NT2/D1 (cell line): ENCODE results near the gene PRAMEF7.
"Not testable (repeated sequence)": the region's sequence is repeated elsewhere in the genome, so short reads cannot be mapped to it uniquely, and the experiment has no call there.

Experiments used
- DNase-seq: peaks from one replicate; pipeline ENCODE4 v3.0.0-alpha.2; 2011; ENCODE audit warnings: low read depth, low spot score
- H3K27me3 ChIP-seq: 2 replicates; pipeline ENCODE4 v1.6.0; 2011; ENCODE audit warnings: mild to moderate bottlenecking; ENCODE audit not compliant: insufficient read length, insufficient read depth
- H3K36me3 ChIP-seq: 2 replicates; pipeline ENCODE4 v1.6.1; 2011; ENCODE audit warnings: mild to moderate bottlenecking, low read length, mixed read lengths; ENCODE audit not compliant: insufficient read depth, insufficient read length
- H3K4me1 ChIP-seq: 2 replicates; pipeline ENCODE4 v1.5.1; 2011; ENCODE audit not compliant: insufficient read depth, insufficient read length
- H3K4me3 ChIP-seq: 2 replicates; pipeline ENCODE4 v1.5.1; 2011; ENCODE audit warnings: low read depth; ENCODE audit not compliant: insufficient read length
- H3K9ac ChIP-seq: 2 replicates; pipeline ENCODE4 v1.6.0; 2011; ENCODE audit warnings: low read depth; ENCODE audit not compliant: insufficient read length
- H3K9me3 ChIP-seq: 2 replicates; pipeline ENCODE4 v1.5.1; 2011; ENCODE audit warnings: mild to moderate bottlenecking, low read length; ENCODE audit not compliant: insufficient read depth

The PRAMEF7 gene

DNA sequence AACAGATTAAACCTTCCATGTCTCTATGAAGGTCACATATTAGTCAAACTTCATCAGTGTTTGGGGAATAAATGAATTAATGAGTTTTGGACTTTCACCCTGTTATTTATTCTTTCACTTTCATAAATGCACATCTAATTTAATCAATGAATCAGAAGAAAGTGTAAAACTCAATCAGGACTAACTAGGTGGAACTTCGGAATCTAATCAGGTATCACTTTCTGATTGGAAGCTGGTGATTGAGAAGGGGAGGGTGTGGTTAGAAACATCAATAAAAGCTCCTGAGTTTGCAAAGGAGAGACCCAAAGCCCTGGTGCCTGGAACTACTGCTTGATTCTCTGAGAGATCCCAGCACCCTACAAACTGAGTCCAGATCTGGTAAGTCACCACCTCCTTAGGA lies at the start of gene PRAMEF7:
TSS of gene PRAMEF7 (plus strand) at position 301 of the 400 bp plus-strand sequence. CDS start 1,083 bp downstream, outside the sequence.
- not testable (repeated sequence) for H3K4me1 ChIP-seq, H3K36me3 ChIP-seq, H3K9ac ChIP-seq, H3K9me3 ChIP-seq, H3K27me3 ChIP-seq, DNase-seq, H3K4me3 ChIP-seq

DNA sequence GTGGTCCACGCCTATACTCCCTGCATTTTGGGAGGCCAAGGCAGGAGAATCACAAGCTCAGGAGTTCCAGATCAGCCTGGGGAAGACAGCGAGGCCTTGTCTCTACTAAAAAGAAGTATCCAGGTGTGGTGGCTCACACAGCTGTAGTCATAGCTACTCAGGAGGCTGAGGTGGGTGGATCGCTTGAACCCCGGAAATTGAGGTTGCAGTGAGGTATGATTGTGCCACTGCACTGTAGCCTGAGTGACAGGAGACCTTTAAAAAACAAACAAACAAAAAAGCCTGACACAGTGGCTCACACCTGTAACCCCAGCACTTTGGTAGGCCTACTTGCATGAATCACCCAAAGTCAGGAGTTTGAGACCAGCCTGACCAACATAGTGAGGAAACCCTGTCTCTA lies 38.0 kb upstream of the PRAMEF7 start:
- H3K4me1 ChIP-seq, DNase-seq, H3K36me3 ChIP-seq, H3K9ac ChIP-seq, H3K9me3 ChIP-seq, H3K4me3 ChIP-seq, H3K27me3 ChIP-seq: not testable (repeated sequence)

DNA sequence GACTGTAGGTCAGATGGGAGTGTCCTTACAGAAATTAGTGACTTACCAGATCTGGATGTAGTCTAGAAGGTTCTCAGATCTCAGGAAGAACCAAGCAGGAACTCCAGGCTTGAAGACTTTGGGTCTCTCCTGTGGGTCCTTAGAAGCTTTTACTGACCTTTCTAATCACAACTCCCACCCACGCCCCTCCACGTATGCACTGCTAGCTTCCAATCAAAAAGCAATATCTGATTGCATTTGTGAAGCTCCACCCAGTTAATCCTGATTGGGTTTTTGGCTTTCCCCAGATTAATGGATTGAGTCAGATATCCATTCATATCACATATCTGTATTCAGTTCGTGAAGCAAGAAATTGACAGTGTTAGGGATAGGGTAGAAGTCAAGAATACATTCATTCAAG lies 30.3 kb upstream of the PRAMEF7 start, which contains the start of gene PRAMEF4:
TSS of gene PRAMEF4 (minus strand) at position 101 of the 400 bp plus-strand sequence. CDS start 2,807 bp downstream, outside the sequence.
- H3K9ac ChIP-seq, H3K9me3 ChIP-seq: not testable (repeated sequence)

DNA sequence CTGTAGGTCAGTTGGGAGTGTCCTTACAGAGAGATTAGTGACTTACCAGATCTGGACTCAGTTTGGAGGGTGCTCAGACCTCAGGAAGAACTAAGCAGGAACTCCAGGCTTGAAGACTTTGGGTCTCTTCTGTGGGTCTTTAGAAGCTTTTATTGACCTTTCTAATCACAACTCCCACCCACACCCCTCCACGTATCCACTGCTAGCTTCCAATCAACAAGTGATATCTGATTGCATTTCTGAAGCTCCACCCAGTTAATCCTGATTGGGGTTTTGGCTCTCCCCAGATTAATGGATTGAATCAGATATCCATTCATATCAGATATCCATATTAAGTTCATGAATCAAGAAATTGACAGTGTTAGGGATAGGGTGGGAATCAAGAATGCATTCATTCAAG lies 18.2 kb upstream of the PRAMEF7 start, which contains the start of gene PRAMEF10:
TSS of gene PRAMEF10 (minus strand) at position 101 of the 400 bp plus-strand sequence. CDS start 2,423 bp downstream, outside the sequence.
- not testable (repeated sequence) for H3K27me3 ChIP-seq, H3K36me3 ChIP-seq, H3K4me1 ChIP-seq, DNase-seq, H3K9me3 ChIP-seq, H3K9ac ChIP-seq, H3K4me3 ChIP-seq

More for the DNA sequence above, 30.3 kb upstream of the PRAMEF7 start, which contains the start of gene PRAMEF4:
- H3K36me3 ChIP-seq, H3K4me1 ChIP-seq, H3K4me3 ChIP-seq, H3K27me3 ChIP-seq, DNase-seq: not testable (repeated sequence)

DNA sequence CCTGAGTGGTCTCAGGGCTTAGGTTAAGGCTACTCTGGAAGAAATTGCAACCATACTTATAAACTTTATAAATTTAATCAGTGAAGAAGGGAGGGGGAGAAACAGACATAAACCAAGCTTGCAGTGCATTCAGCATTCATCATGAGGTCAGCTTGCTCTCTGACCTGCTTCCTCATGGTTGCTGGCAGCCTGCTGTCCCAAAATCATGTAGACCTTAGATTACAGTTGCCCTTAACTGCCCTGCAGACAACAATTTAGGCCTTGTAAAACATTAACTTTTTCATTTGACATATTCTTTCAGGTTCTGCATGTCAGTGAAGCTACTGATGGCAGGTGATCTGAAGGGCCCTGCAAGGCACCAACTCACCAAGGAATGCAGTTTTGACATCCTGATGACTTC lies 17.2 kb upstream of the PRAMEF7 start:
- H3K9me3 ChIP-seq, H3K4me3 ChIP-seq, H3K9ac ChIP-seq, H3K27me3 ChIP-seq, DNase-seq, H3K4me1 ChIP-seq, H3K36me3 ChIP-seq: not testable (repeated sequence)

DNA sequence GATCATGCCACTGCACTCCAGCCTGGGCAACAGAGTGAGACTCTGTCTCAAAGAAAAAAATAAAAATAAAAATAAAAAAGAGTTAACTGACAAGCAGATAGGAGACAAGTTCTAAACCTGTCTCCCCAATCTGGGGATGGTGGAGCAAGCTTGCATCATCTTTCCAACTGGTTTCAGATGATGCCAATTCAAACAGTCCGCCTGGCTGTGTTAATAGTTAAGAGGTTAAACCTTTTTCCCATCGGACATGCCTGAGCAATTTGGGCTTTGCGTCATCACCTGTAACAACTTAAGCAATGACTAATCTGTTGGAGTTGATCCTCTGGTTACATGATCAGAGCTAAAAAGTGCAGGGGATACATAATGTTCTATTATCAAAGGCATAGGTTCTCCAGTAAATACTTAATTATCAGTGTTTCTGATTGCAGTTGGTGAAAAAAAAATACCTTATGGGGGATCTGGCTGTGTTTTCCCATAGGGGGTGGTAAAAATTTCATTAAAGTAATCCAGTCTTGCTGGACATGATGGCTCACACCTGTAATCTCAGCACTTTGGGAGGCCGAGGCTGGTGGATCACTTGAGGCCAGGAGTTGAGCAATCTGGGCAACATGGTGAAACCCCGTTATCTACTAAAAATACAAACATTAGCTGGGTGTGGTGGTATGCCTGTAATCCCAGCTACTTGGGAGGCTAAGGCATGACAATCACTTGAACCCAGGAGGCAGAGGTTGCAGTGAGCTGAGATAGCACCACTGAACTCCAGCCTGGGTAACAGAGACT lies 12.4 kb upstream of the PRAMEF7 start:
- not testable (repeated sequence) for H3K27me3 ChIP-seq, H3K4me3 ChIP-seq, H3K36me3 ChIP-seq, H3K4me1 ChIP-seq, DNase-seq, H3K9me3 ChIP-seq, H3K9ac ChIP-seq

DNA sequence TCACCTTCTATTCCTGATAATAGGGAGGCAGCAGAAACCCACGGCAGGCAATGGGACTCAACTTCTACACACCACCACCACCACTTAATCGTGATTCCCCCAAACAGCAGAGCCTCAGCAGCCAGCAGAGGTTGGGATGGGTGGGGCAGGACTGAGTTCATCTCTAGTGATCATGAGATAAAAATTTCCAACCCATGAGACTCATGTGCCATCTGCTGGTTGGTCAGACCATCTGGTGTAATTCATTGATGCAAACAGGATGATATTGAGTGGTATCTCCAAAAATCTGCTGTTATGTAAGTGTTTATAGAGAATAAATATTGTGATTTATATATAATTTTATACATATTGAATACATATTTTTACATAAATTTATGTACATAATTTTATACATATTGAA lies 5.3 kb downstream of the PRAMEF7 start:
- DNase-seq, H3K4me1 ChIP-seq, H3K9ac ChIP-seq, H3K36me3 ChIP-seq, H3K4me3 ChIP-seq, H3K9me3 ChIP-seq, H3K27me3 ChIP-seq: not testable (repeated sequence)

DNA sequence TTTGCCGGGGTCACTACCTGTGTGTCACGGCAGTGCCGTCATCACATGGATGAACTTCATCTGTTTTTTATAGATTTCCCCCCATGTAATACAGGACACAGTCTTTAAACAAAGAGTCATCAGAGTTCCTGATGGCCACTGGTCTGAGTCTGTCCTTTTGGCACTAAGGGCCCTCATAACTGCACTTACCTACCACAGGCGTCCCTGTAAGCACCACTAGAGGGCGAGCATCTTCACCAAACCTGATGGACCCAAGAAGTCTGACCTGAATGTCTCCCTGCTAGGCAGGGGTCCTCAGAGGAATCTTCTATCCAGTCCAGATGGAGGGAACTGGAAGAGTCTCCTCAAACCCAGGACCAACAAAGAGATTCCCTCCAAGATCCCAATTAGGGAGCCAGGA lies 8.0 kb downstream of the PRAMEF7 start:
- not testable (repeated sequence) for H3K4me1 ChIP-seq, H3K9ac ChIP-seq, H3K27me3 ChIP-seq, H3K36me3 ChIP-seq, DNase-seq, H3K4me3 ChIP-seq, H3K9me3 ChIP-seq

DNA sequence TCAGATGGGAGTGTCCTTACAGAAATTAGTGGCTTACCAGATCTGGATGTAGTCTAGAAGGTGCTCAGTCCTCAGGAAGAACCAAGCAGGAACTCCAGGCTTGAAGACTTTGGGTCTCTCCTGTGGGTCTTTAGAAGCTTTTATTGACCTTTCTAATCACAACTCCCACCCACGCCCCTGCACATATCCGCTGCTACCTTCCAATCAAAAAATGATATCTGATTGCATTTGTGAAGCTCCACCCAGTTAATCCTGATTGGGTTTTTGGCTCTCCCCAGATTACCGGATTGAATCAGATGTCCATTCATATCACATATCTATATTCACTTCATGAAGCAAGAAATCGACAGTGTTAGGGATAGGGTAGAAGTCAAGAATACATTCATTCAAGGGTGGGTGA lies 31.1 kb downstream of the PRAMEF7 start, which contains the start of gene PRAMEF6:
TSS of gene PRAMEF6 (minus strand) at position 101 of the 400 bp plus-strand sequence. CDS start 5,062 bp downstream, outside the sequence.
- not testable (repeated sequence) for H3K4me1 ChIP-seq, H3K9me3 ChIP-seq, H3K27me3 ChIP-seq, H3K9ac ChIP-seq, H3K4me3 ChIP-seq, DNase-seq, H3K36me3 ChIP-seq
